Effector memory CD8-positive, alpha-beta T cell (primary cell): ENCODE data around the gene TBC1D9.

ENCODE experiments used
- ATAC-seq: fragments of 150-1000 bp; cut with Tn5 transposase; replicated peaks from 2 replicates; pipeline ENCODE4 v1.10.0; 2021; ENCODE audit warnings: mild to moderate bottlenecking, moderate library complexity
- DNase-seq, 3 experiments: peaks; one replicate each; pipeline ENCODE4 v3.0.0; 2021
- H3K27ac Mint-ChIP-seq, 2 donors: one replicate each; pipeline ENCODE4 v1.8.0; 2022; ENCODE audit warnings: mild to moderate bottlenecking in 2 of 2, mixed read lengths in 2 of 2, moderate library complexity in 2 of 2
- H3K27me3 Mint-ChIP-seq, 2 donors: one replicate each; pipeline ENCODE4 v1.8.0; 2022; ENCODE audit warnings: mixed read lengths in 2 of 2
- H3K36me3 Mint-ChIP-seq: one replicate; pipeline ENCODE4 v1.8.0; 2022; ENCODE audit warnings: mild to moderate bottlenecking, moderate library complexity, mixed read lengths; ENCODE audit not compliant: insufficient read depth
- H3K4me1 Mint-ChIP-seq, 2 donors: one replicate each; pipeline ENCODE4 v1.8.0; 2022; ENCODE audit warnings: low read depth in 2 of 2, mixed read lengths in 2 of 2
- H3K4me3 Mint-ChIP-seq, 2 donors: one replicate each; pipeline ENCODE4 v1.8.0; 2022; ENCODE audit warnings: mild to moderate bottlenecking in 2 of 2, mixed read lengths in 2 of 2, moderate library complexity in 2 of 2
- H3K9me3 Mint-ChIP-seq, 2 donors: one replicate each; pipeline ENCODE4 v1.8.0; 2022; ENCODE audit warnings: mixed read lengths in 2 of 2

The TBC1D9 gene

GRCh38 chr4:140659943-140660700 lies 96.1 kb downstream of the TBC1D9 start:
- ATAC-seq: no peak
- no peak for DNase-seq
- Mint-ChIP-seq H3K9me3 (no peaks in the 10 kb centered on the region), H3K27me3 (peaks cover 21 to 23% of the 10 kb centered on the region in 2 donors), H3K36me3 (no peaks in the 10 kb centered on the region), H3K4me3 (no peak overlapping the region), H3K4me1 (no peaks in the 10 kb centered on the region), H3K27ac (no peak overlapping the region)

- no peak overlapping the region for H3K27ac Mint-ChIP-seq
- peaks cover 15 to 22% of the 10 kb centered on the region in 2 donors for H3K27me3 Mint-ChIP-seq
- no peaks in the 10 kb centered on the region for H3K36me3 Mint-ChIP-seq
- ATAC-seq: no peak
- H3K4me3 Mint-ChIP-seq: no peak overlapping the region
- H3K4me1 Mint-ChIP-seq: no peaks in the 10 kb centered on the region
- DNase-seq: no peak
- H3K9me3 Mint-ChIP-seq: no peaks in the 10 kb centered on the region
Observed at GRCh38 chr4:140654495-140654814, 101.7 kb downstream of the TBC1D9 start.

- Mint-ChIP-seq H3K27ac (no peak overlapping the region), H3K27me3 (peaks cover 21 to 27% of the 10 kb centered on the region in 2 donors), H3K36me3 (no peaks in the 10 kb centered on the region), H3K4me1 (no peaks in the 10 kb centered on the region), H3K4me3 (no peak overlapping the region), H3K9me3 (no peaks in the 10 kb centered on the region)
- no peak for ATAC-seq
- no peak for DNase-seq
Observed at GRCh38 chr4:140653718-140654494, 102.3 kb downstream of the TBC1D9 start.

GRCh38 chr4:140652601-140653000 lies 103.6 kb downstream of the TBC1D9 start:
- no peaks in the 10 kb centered on the region for H3K9me3 Mint-ChIP-seq
- peaks cover 28 to 32% of the 10 kb centered on the region in 2 donors for H3K27me3 Mint-ChIP-seq
- no peak overlapping the region for H3K27ac Mint-ChIP-seq
- no peaks in the 10 kb centered on the region for H3K4me1 Mint-ChIP-seq
- no peaks in the 10 kb centered on the region for H3K36me3 Mint-ChIP-seq
- no peak overlapping the region for H3K4me3 Mint-ChIP-seq
- no peak for ATAC-seq
- DNase-seq: no peak

- Mint-ChIP-seq H3K4me1 (no peaks in the 10 kb centered on the region), H3K9me3 (no peaks in the 10 kb centered on the region), H3K36me3 (no peaks in the 10 kb centered on the region), H3K4me3 (no peak overlapping the region), H3K27ac (no peak overlapping the region), H3K27me3 (peaks cover 38 to 39% of the 10 kb centered on the region in 2 donors)
- no peak for DNase-seq
- no peak for ATAC-seq
Observed at GRCh38 chr4:140648716-140649308, 107.4 kb downstream of the TBC1D9 start.

GRCh38 chr4:140645614-140646412 lies 110.4 kb downstream of the TBC1D9 start:
- ATAC-seq (no peak), DNase-seq (no peak)
- Mint-ChIP-seq H3K27ac (no peak overlapping the region), H3K9me3 (no peaks in the 10 kb centered on the region), H3K4me3 (no peak overlapping the region), H3K36me3 (no peaks in the 10 kb centered on the region), H3K27me3 (peaks cover 27 to 36% of the 10 kb centered on the region in 2 donors), H3K4me1 (no peaks in the 10 kb centered on the region)

GRCh38 chr4:140645196-140645595 lies 111.0 kb downstream of the TBC1D9 start:
- Mint-ChIP-seq H3K9me3 (no peaks in the 10 kb centered on the region), H3K36me3 (no peaks in the 10 kb centered on the region), H3K27ac (no peak overlapping the region), H3K27me3 (peaks cover 27 to 36% of the 10 kb centered on the region in 2 donors), H3K4me3 (no peak overlapping the region), H3K4me1 (no peaks in the 10 kb centered on the region)
- DNase-seq (no peak), ATAC-seq (no peak)

- Mint-ChIP-seq H3K27ac (no peak overlapping the region), H3K4me1 (no peaks in the 10 kb centered on the region), H3K9me3 (no peaks in the 10 kb centered on the region), H3K4me3 (no peak overlapping the region), H3K36me3 (no peaks in the 10 kb centered on the region), H3K27me3 (peaks cover 32 to 34% of the 10 kb centered on the region in 2 donors)
- ATAC-seq (no peak), DNase-seq (no peak)
Observed at GRCh38 chr4:140644470-140645185, 111.6 kb downstream of the TBC1D9 start.

- no peaks in the 10 kb centered on the region for H3K9me3 Mint-ChIP-seq
- H3K36me3 Mint-ChIP-seq: no peaks in the 10 kb centered on the region
- ATAC-seq (no peak), DNase-seq (no peak)
- no peak overlapping the region for H3K27ac Mint-ChIP-seq
- H3K4me1 Mint-ChIP-seq: no peaks in the 10 kb centered on the region
- no peak overlapping the region for H3K4me3 Mint-ChIP-seq
- peaks cover 24 to 30% of the 10 kb centered on the region in 2 donors for H3K27me3 Mint-ChIP-seq
Observed at GRCh38 chr4:140643571-140644055, 112.6 kb downstream of the TBC1D9 start.

- H3K9me3 Mint-ChIP-seq: no peaks in the 10 kb centered on the region
- ATAC-seq: no peak
- DNase-seq: no peak
- no peaks in the 10 kb centered on the region for H3K36me3 Mint-ChIP-seq
- H3K27me3 Mint-ChIP-seq: peaks cover 21 to 28% of the 10 kb centered on the region in 2 donors
- H3K4me1 Mint-ChIP-seq: no peaks in the 10 kb centered on the region
- no peak overlapping the region for H3K4me3 Mint-ChIP-seq
- peak overlapping the region in 1 of 2 donors; percentile 62 for H3K27ac Mint-ChIP-seq
Observed at GRCh38 chr4:140642674-140643437, 113.3 kb downstream of the TBC1D9 start.

GRCh38 chr4:140641789-140642439 lies 114.3 kb downstream of the TBC1D9 start:
- H3K27me3 Mint-ChIP-seq: peaks cover 31 to 35% of the 10 kb centered on the region in 2 donors
- H3K4me1 Mint-ChIP-seq: peaks cover 0 to 3% of the 10 kb centered on the region in 2 donors
- no peaks in the 10 kb centered on the region for H3K9me3 Mint-ChIP-seq
- no peak overlapping the region for H3K4me3 Mint-ChIP-seq
- H3K36me3 Mint-ChIP-seq: no peaks in the 10 kb centered on the region
- no peak for DNase-seq
- H3K27ac Mint-ChIP-seq: no peak overlapping the region
- no peak for ATAC-seq

GRCh38 chr4:140641105-140641555 lies 115.1 kb downstream of the TBC1D9 start:
- Mint-ChIP-seq H3K4me1 (peaks cover 0 to 3% of the 10 kb centered on the region in 2 donors), H3K4me3 (no peak overlapping the region)
- no peak for DNase-seq

More at GRCh38 chr4:140641105-140641555, 115.1 kb downstream of the TBC1D9 start:
- no peak for ATAC-seq
- Mint-ChIP-seq H3K27ac (no peak overlapping the region), H3K36me3 (peaks cover 2% of the 10 kb centered on the region), H3K9me3 (no peaks in the 10 kb centered on the region), H3K27me3 (peaks cover 26 to 35% of the 10 kb centered on the region in 2 donors)
